Measurements from ENCODE around the gene P2RY8. TPM values are rescaled to one million over a fixed set of nuclear protein-coding genes. Genes with fewer than 3 reads are reported as not detected.

The P2RY8 gene
- total RNA-seq, 2 experiments from 2014 or later: 139 TPM

GRCh38 chrX:1443496-1444075 lies 93.4 kb downstream of the P2RY8 start:
- Mint-ChIP-seq H3K4me3 (no peak overlapping the region), H3K36me3 (ENCODE audit: low read depth) (peaks cover 81% of the 10 kb centered on the region), H3K4me1 (ENCODE audit: low read depth) (no peaks in the 10 kb centered on the region), H3K27me3 (no peaks in the 10 kb centered on the region), H3K27ac (no peak overlapping the region), H3K9me3 (peaks cover 11% of the 10 kb centered on the region)
- no peak overlapping the region for H3K4me3 ChIP-seq (ENCODE audit: low read length)
- no peak for TF ChIP-seq CTCF (IDR thresholded peaks at IDR 0.05)
- peaks cover 0 to 56% of the 10 kb centered on the region in 2 experiments for H3K9me3 ChIP-seq (ENCODE audit: control insufficient read depth in 1 of 2, insufficient read depth in 1 of 2, low read length in 2 of 2)
- ChIA-PET POLR2A (no interaction called here), CTCF (no interaction called here)
- H3K27ac ChIP-seq (ENCODE audit: low read depth in 1 of 2, low read length in 2 of 2): no peak overlapping the region
- H3K36me3 ChIP-seq (ENCODE audit: insufficient read depth, low read length): peaks cover 13% of the 10 kb centered on the region
- H3K4me1 ChIP-seq (ENCODE audit: insufficient read depth, low read length): no peaks in the 10 kb centered on the region
- intact Hi-C loops (cut with DNase I, micrococcal nuclease): no loop called here
- ATAC-seq (ENCODE audit: poor library complexity): no peak
- DNase-seq: peak in 1 of 14 experiments; percentile 14
- no peaks in the 10 kb centered on the region for H3K27me3 ChIP-seq (ENCODE audit: control insufficient read depth in 1 of 2, insufficient read depth in 2 of 2, low read length in 2 of 2)

- intact Hi-C loops (cut with DNase I, micrococcal nuclease): no loop called here
- ChIA-PET CTCF (no interaction called here), POLR2A (no interaction called here)
These were observed 94.1 kb downstream of the P2RY8 start for GRCh38 chrX:1442724-1443367.

DNA sequence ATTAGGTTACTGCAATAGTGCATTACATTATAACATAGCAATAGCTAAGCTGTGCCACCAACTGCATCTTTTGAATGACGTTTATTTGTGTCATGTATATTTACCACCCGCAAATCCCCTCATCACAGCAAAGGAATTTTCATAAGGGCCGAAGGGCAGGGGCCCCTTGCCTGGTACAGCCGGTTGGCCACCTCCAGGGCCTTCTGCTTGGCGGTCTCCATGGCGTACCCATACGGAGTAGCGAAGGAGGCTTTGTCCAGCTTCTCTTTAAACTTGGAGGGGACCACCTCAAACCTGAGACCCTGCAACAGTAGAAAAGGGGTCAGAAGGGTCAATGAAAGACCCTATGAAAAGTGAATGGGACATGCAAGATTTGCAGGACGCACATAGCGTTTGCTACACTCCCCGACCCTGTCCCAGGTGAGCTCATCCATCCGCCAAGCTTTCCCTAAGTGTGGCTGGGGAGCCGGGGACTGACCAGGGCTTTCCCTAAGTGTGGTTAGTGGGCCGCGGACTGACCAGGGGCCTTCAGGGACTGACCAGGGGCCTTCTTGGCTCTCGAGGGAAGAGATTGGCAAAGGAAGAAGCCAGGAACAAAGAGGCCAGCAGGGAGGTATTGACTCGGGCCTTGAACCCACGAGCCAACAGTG lies 94.8 kb downstream of the P2RY8 start:
- Histone ChIP-seq H3K9me3 (ENCODE audit: control insufficient read depth in 1 of 2, insufficient read depth in 1 of 2, low read length in 2 of 2) (peaks cover 0 to 59% of the 10 kb centered on the region in 2 experiments), H3K27me3 (ENCODE audit: control insufficient read depth in 1 of 2, insufficient read depth in 2 of 2, low read length in 2 of 2) (no peaks in the 10 kb centered on the region), H3K36me3 (ENCODE audit: insufficient read depth, low read length) (peaks cover 20% of the 10 kb centered on the region), H3K4me3 (ENCODE audit: low read length) (no peak overlapping the region), H3K27ac (ENCODE audit: low read depth in 1 of 2, low read length in 2 of 2) (no peak overlapping the region), H3K4me1 (ENCODE audit: insufficient read depth, low read length) (no peaks in the 10 kb centered on the region)
- TF ChIP-seq CTCF (IDR thresholded peaks at IDR 0.05): no peak
- no peaks in the 10 kb centered on the region for H3K27me3 Mint-ChIP-seq
- DNase-seq: peak in 1 of 14 experiments; percentile 16
- peaks cover 2% of the 10 kb centered on the region for H3K9me3 Mint-ChIP-seq
- peaks cover 81% of the 10 kb centered on the region for H3K36me3 Mint-ChIP-seq (ENCODE audit: low read depth)
- ATAC-seq (ENCODE audit: poor library complexity): no peak
- ChIA-PET POLR2A (no interaction called here), CTCF (no interaction called here)
- H3K27ac Mint-ChIP-seq: no peak overlapping the region
- intact Hi-C loops (cut with DNase I, micrococcal nuclease): no loop called here
- no peaks in the 10 kb centered on the region for H3K4me1 Mint-ChIP-seq (ENCODE audit: low read depth)
- H3K4me3 Mint-ChIP-seq: no peak overlapping the region

More at GRCh38 chrX:1442724-1443367, 94.1 kb downstream of the P2RY8 start:
- Mint-ChIP-seq H3K27ac (no peak overlapping the region), H3K4me1 (ENCODE audit: low read depth) (no peaks in the 10 kb centered on the region), H3K9me3 (peaks cover 5% of the 10 kb centered on the region), H3K4me3 (no peak overlapping the region), H3K36me3 (ENCODE audit: low read depth) (peaks cover 81% of the 10 kb centered on the region), H3K27me3 (no peaks in the 10 kb centered on the region)
- no peak for DNase-seq
- Histone ChIP-seq H3K4me1 (ENCODE audit: insufficient read depth, low read length) (no peaks in the 10 kb centered on the region), H3K27ac (ENCODE audit: low read depth in 1 of 2, low read length in 2 of 2) (no peak overlapping the region), H3K27me3 (ENCODE audit: control insufficient read depth in 1 of 2, insufficient read depth in 2 of 2, low read length in 2 of 2) (no peaks in the 10 kb centered on the region), H3K36me3 (ENCODE audit: insufficient read depth, low read length) (peaks cover 18% of the 10 kb centered on the region), H3K4me3 (ENCODE audit: low read length) (no peak overlapping the region), H3K9me3 (ENCODE audit: control insufficient read depth in 1 of 2, insufficient read depth in 1 of 2, low read length in 2 of 2) (peaks cover 0 to 59% of the 10 kb centered on the region in 2 experiments)
- no peak for TF ChIP-seq CTCF (IDR thresholded peaks at IDR 0.05)
- ATAC-seq (ENCODE audit: poor library complexity): no peak
